K562 (cell line): ENCODE measurements around the gene UNC5B. TPM values are rescaled to one million over a fixed set of nuclear protein-coding genes. Genes with fewer than 3 reads are reported as not detected.
A peak's percentile ranks its signal among the peaks of the same experiment; 100 is the strongest.

Experiments used
- ATAC-seq: fragments of 200-7000 bp; cut with Tn5 transposase; 3 replicates; pipeline ENCODE4 v1.9.1; 2020; ENCODE audit warnings: moderate library complexity
- BruUV-seq: library from RNA; stranded (reverse); fragments of 400-500 nt; replicated peaks from 2 replicates; lab custom pipeline; 2021; lab: Mats Ljungman, UMichigan
- CTCF ChIA-PET: fragments of 300-600 bp; formaldehyde crosslinking; extraction: SDS; loops from one replicate; lab custom pipeline; 2021; ENCODE audit warnings: low intra/inter-chr PET ratio; lab: Yijun Ruan, JAX
- POLR2A ChIA-PET: fragments of 300-600, 350-650 bp; sonication (Branson Sonifier 250); formaldehyde crosslinking; extraction: SDS; loops from one replicate; lab custom pipeline; 2021; ENCODE audit warnings: antibody characterized with exemption, inconsistent platforms; lab: Yijun Ruan, JAX
- DNase-seq, 4 experiments: peaks; one replicate each; pipeline versions ENCODE4 v3.0.0 to v3.0.0-alpha.2; 2011 to 2018; ENCODE audit warnings: low spot score in 3 of 4, mixed read lengths in 3 of 4; ENCODE audit errors: extremely low read depth in 1 of 4
- FAIRE-seq: peaks from 2 replicates; lab custom pipeline; 2011; peaks lifted over from hg19 to GRCh38; lab: Jason Lieb, UNC
- H2AFZ ChIP-seq: 2 replicates; pipeline ENCODE4 v1.6.0; 2011; ENCODE audit warnings: low read depth, low read length, control low read depth, inconsistent platforms
- H3K27ac ChIP-seq: fragments of 200-600 bp; 3 replicates; pipeline ENCODE4 v1.8.0; 2011; ENCODE audit warnings: low read depth, mild to moderate bottlenecking, control low read depth, inconsistent platforms, low read length, moderate library complexity, mixed read lengths; ENCODE audit errors: extremely low read depth
- H3K27me3 ChIP-seq, 2 experiments: fragments of 300-600 bp in 1 of 2; 2 replicates in 1 of 2; 3 replicates in 1 of 2; pipeline versions ENCODE4 v1.6.0 to v1.8.0; 2011; ENCODE audit warnings: inconsistent platforms in 2 of 2, low read length in 2 of 2, mild to moderate bottlenecking in 1 of 2, mixed read lengths in 1 of 2, moderate library complexity in 1 of 2; ENCODE audit not compliant: control insufficient read depth in 2 of 2, insufficient read depth in 2 of 2
- H3K36me3 ChIP-seq: fragments of 300-600 bp; 3 replicates; pipeline ENCODE4 v1.8.0; 2011; ENCODE audit warnings: mild to moderate bottlenecking, low read length, inconsistent platforms; ENCODE audit not compliant: control insufficient read depth, insufficient read depth
- H3K4me1 ChIP-seq, 2 experiments: fragments of 200-600 bp in 1 of 2; replicated peaks in 1 of 2; 2 replicates in 1 of 2; 3 replicates in 1 of 2; pipeline versions ENCODE4 v1.5.1 to v1.8.0; 2011; ENCODE audit warnings: inconsistent platforms in 2 of 2, low read length in 2 of 2, mild to moderate bottlenecking in 1 of 2, mixed read lengths in 1 of 2, moderate library complexity in 1 of 2; ENCODE audit not compliant: control insufficient read depth in 2 of 2, insufficient read depth in 2 of 2
- H3K4me2 ChIP-seq: 2 replicates; pipeline ENCODE4 v1.6.1; 2011; ENCODE audit warnings: low read length, control low read depth, inconsistent platforms, mixed read lengths; ENCODE audit not compliant: insufficient read depth
- H3K4me3 ChIP-seq: fragments of 200-600 bp; sonication (generic), shearing (Covaris generic); 2 replicates; pipeline ENCODE4 v1.5.1; 2016; ENCODE audit warnings: control low read depth, inconsistent platforms
- H3K79me2 ChIP-seq: fragments of 200-600 bp; 3 replicates; pipeline ENCODE4 v1.8.0; 2011; ENCODE audit warnings: low read length, inconsistent platforms; ENCODE audit not compliant: control insufficient read depth, insufficient read depth
- H3K9ac ChIP-seq, 2 experiments: 2 replicates each; pipeline versions ENCODE4 v1.6.0 to v1.6.1; 2011; ENCODE audit warnings: low read depth in 2 of 2, low read length in 2 of 2, control low read depth in 1 of 2, inconsistent platforms in 1 of 2, mild to moderate bottlenecking in 1 of 2, mixed read lengths in 1 of 2; ENCODE audit not compliant: insufficient read depth in 1 of 2
- H3K9me1 ChIP-seq: one replicate; pipeline ENCODE4 v1.6.0; 2011; ENCODE audit warnings: inconsistent platforms, mild to moderate bottlenecking, low read length, moderate library complexity; ENCODE audit not compliant: control insufficient read depth, insufficient read depth
- H3K9me3 ChIP-seq: replicated peaks from 2 replicates; pipeline ENCODE4 v1.5.1; 2011; ENCODE audit warnings: low read depth, low read length, inconsistent platforms; ENCODE audit not compliant: control insufficient read depth, insufficient read depth
- H4K20me1 ChIP-seq: replicated peaks from 2 replicates; pipeline ENCODE4 v1.6.1; 2011; ENCODE audit warnings: low read length, inconsistent platforms, mixed read lengths; ENCODE audit not compliant: control insufficient read depth, insufficient read depth
- CHD1 ChIP-seq: fragments of 200-600 bp; sonication (generic); IDR thresholded peaks from one replicate; pipeline ENCODE4 v1.6.1; 2012; ENCODE audit warnings: mild to moderate bottlenecking, moderate library complexity, low read length, inconsistent platforms
- CTBP1 ChIP-seq: fragments of 450-650 bp; IDR thresholded peaks from 2 replicates; pipeline ENCODE4 v1.6.1; 2016; ENCODE audit warnings: borderline replicate concordance
- GATAD2A ChIP-seq: fragments of 450-650 bp; IDR thresholded peaks from 2 replicates; pipeline ENCODE4 v1.6.1; 2017
- HMG20A ChIP-seq: fragments of 450-650 bp; formaldehyde crosslinking; conservative IDR thresholded peaks from 2 replicates; pipeline ENCODE4 v1.4.0; 2020; ENCODE audit warnings: mild to moderate bottlenecking, mixed read lengths
- NFATC3 ChIP-seq: fragments of 450-650 bp; IDR thresholded peaks from 2 replicates; pipeline ENCODE4 v1.6.1; 2017; ENCODE audit warnings: mild to moderate bottlenecking
- NUFIP1 ChIP-seq: fragments of 450-650 bp; IDR thresholded peaks from 2 replicates; pipeline ENCODE4 v1.6.1; 2018; ENCODE audit not compliant: partially characterized antibody
- POLR2AphosphoS2 ChIP-seq: IDR thresholded peaks from 2 replicates; pipeline ENCODE4 v1.6.1; 2012; ENCODE audit warnings: low read length, improper control_type of control experiment
- RB1 ChIP-seq: fragments of 450-650 bp; IDR thresholded peaks from 2 replicates; pipeline ENCODE4 v1.6.1; 2017; ENCODE audit warnings: low read depth, mild to moderate bottlenecking
- WGBS: fragments of 100-300 bp; shearing (Covaris generic); methylation state at CpG from one replicate; pipeline ENCODE4 v1.1.6; 2016; ENCODE audit warnings: low coverage, mixed read lengths; ENCODE audit not compliant: insufficient coverage; ENCODE audit errors: missing lambda C conversion rate; 5-methylcytosine and 5-hydroxymethylcytosine counted together
- in situ Hi-C: fragments of 300-500 bp; cut with MboI; formaldehyde crosslinking; loops from 4 replicates; pipeline ENCODE4 v1.15.0; 2018; ENCODE audit warnings: inconsistent platforms, mixed read lengths
- intact Hi-C: fragments of 100-400 bp; cut with micrococcal nuclease; formaldehyde crosslinking; loops from 2 replicates; pipeline ENCODE4 v1.14.2; 2022
- polyA plus RNA-seq, 8 experiments: library from polyadenylated mRNA; depleted of rRNA in 4 of 8; stranded (reverse) in 5 of 8; unstranded in 3 of 8; fragments of >200 nt; fragmentation: Nextera tagmentation in 2 of 8; fragmentation: Illumina TruSeq in 1 of 8; extraction: Ambion mirVana in 2 of 8; extraction: Trizol in 1 of 8; gene quantifications; 2 replicates each; pipeline versions ENCODE4 v1.2.1 to v1.2.3, GENCODE V29; 2011 to 2014; ENCODE audit warnings: inconsistent platforms in 1 of 8, missing spikeins in 1 of 8
- total RNA-seq, 7 experiments: library from RNA; depleted of rRNA in 6 of 7; stranded (reverse); fragments of >200 nt in 6 of 7; fragmentation: Illumina TruSeq in 2 of 7; extraction: Trizol in 2 of 7; gene quantifications; 2 replicates each; pipeline versions ENCODE4 v1.2.1 to v1.2.3, GENCODE V29; 2011 to 2021; ENCODE audit warnings: low replicate concordance in 1 of 7
- TF ChIP-seq, protein P1 (sequence below): IDR thresholded peaks from 2 replicates; pipeline ENCODE4 v1.6.1; 2016; ENCODE audit warnings: missing genetic modification characterization, missing compliant biosample characterization
- TF ChIP-seq, protein P2 (sequence below), 3 experiments: IDR thresholded peaks in 2 of 3; conservative IDR thresholded peaks in 1 of 3; 2 replicates each; pipeline ENCODE4 v1.5.1; 2011 to 2012; ENCODE audit warnings: low read length in 3 of 3, mild to moderate bottlenecking in 3 of 3, control low read depth in 2 of 3, improper control_type of control experiment in 1 of 3, inconsistent platforms in 1 of 3, low read depth in 1 of 3, mixed read lengths in 1 of 3, moderate library complexity in 1 of 3; ENCODE audit not compliant: insufficient read depth in 2 of 3

UNC5B gene
- total and polyA plus RNA-seq, 9 of the 15 experiments (the other 6 are each of a cell fraction or from before 2014, with no cell fraction given): 0.10 to 8.4 (median 2.1) TPM

DNA sequence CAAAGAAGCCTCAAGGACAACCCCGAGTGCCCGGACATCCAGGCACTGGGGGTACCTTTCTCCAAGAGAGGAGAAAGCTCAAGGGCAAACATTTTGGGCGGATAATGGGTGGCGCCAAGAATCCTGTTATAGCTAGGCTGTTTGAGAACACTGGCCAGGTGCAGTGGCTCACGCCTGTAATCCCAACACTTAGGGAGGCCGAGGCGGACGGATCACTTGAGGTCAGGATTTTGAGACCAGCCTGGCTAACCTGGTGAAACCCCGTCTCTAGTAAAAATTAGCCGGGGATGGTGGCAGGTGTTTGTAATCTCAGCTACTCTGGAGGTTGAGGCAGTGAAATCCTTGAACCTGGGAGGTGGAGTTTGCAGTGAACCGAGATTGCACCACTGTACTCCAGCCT, 25.2 kb upstream of the UNC5B start (continued):
- TF ChIP-seq HMG20A (CRISPR knock-in tag) (no peak), GATAD2A (no peak), RB1 (no peak), POLR2AphosphoS2 (no peak), NFATC3 (no peak)

DNA sequence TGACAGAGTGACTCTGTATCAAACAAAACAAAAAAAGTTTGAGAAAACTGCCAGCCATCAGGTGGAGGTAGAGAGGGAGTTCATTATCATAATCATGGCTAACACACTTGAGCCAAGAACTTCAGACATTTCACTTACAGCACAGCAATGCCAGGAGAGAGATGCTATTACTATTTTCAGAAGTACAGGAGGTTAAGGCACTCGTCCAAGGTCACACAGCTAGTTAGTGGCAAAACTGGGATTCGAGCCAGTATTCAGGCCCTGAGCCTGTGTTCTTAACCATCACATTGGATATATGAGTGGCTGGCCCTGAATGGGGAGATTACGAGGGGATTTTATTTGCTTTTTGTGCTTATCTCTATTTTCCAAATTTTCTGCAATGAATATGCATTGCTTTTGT, 24.8 kb upstream of the UNC5B start:
- Histone ChIP-seq H2AFZ (no peak overlapping the region), H3K27ac (no peak overlapping the region), H3K27me3 (peaks cover 35 to 77% of the 10 kb centered on the region in 2 experiments), H3K9me1 (no peaks in the 10 kb centered on the region), H3K9ac (no peak overlapping the region), H3K79me2 (no peaks in the 10 kb centered on the region), H3K9me3 (no peaks in the 10 kb centered on the region), H3K36me3 (no peaks in the 10 kb centered on the region), H3K4me3 (no peak overlapping the region), H4K20me1 (peaks cover 4% of the 10 kb centered on the region; the same call in 1 of the 2 replicates)
- no peak for DNase-seq
- intact Hi-C loops: no loop called here
- WGBS: 0% methylated on average over 3 of the region's 3 CpGs
- BruUV-seq: no TSS peak
- 0 out of 3 replicates have a peak, but pooled peaks have one; percentile 33 for ATAC-seq
- CTCF ChIA-PET: no interaction called here
- TF ChIP-seq, protein P1, sequence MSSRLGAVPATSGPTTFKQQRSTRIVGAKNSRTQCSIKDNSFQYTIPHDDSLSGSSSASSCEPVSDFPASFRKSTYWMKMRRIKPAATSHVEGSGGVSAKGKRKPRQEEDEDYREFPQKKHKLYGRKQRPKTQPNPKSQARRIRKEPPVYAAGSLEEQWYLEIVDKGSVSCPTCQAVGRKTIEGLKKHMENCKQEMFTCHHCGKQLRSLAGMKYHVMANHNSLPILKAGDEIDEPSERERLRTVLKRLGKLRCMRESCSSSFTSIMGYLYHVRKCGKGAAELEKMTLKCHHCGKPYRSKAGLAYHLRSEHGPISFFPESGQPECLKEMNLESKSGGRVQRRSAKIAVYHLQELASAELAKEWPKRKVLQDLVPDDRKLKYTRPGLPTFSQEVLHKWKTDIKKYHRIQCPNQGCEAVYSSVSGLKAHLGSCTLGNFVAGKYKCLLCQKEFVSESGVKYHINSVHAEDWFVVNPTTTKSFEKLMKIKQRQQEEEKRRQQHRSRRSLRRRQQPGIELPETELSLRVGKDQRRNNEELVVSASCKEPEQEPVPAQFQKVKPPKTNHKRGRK (tag): no peak
- no peak for TF ChIP-seq NUFIP1
- no peak for TF ChIP-seq CTBP1
- TF ChIP-seq, protein P2, sequence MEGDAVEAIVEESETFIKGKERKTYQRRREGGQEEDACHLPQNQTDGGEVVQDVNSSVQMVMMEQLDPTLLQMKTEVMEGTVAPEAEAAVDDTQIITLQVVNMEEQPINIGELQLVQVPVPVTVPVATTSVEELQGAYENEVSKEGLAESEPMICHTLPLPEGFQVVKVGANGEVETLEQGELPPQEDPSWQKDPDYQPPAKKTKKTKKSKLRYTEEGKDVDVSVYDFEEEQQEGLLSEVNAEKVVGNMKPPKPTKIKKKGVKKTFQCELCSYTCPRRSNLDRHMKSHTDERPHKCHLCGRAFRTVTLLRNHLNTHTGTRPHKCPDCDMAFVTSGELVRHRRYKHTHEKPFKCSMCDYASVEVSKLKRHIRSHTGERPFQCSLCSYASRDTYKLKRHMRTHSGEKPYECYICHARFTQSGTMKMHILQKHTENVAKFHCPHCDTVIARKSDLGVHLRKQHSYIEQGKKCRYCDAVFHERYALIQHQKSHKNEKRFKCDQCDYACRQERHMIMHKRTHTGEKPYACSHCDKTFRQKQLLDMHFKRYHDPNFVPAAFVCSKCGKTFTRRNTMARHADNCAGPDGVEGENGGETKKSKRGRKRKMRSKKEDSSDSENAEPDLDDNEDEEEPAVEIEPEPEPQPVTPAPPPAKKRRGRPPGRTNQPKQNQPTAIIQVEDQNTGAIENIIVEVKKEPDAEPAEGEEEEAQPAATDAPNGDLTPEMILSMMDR (IDR thresholded peaks at IDR 0.05 in 2 of 3, conservative IDR thresholded peaks at IDR 0.05 in 1 of 3; ENCODE audit: insufficient read depth in 2 of 3, low read depth in 1 of 3, low read length in 3 of 3): peak in 1 of 3 experiments; percentile 8; a peak in 1 of 6 replicates
- TF ChIP-seq CHD1: no peak
- TF ChIP-seq, all 486 proteins: peak for 1
- Histone ChIP-seq H3K4me1 (no peaks in the 10 kb centered on the region), H3K4me2 (no peak overlapping the region)
- POLR2A ChIA-PET: no interaction called here
- in situ Hi-C loops: no loop called here
- FAIRE-seq: no peak
